Hepatocyte (in vitro differentiated cells): Measurements from ENCODE around the gene FOXN3. TPM values are rescaled to one million over a fixed set of nuclear protein-coding genes. Genes with fewer than 3 reads are reported as not detected.

Experiments used
- DNase-seq: peaks from one replicate; pipeline ENCODE4 v3.0.0-alpha.2; 2016; ENCODE audit warnings: low spot score
- H2AFZ ChIP-seq: fragments of 200-600 bp; sonication (generic); 2 replicates; pipeline ENCODE4 v1.6.0; 2016; ENCODE audit warnings: antibody characterized with exemption, mild to moderate bottlenecking
- H3K27ac ChIP-seq: fragments of 200-600 bp; sonication (generic); 2 replicates; pipeline ENCODE4 v1.5.1; 2016; ENCODE audit warnings: mild to moderate bottlenecking
- H3K27me3 ChIP-seq: fragments of 200-600 bp; sonication (generic); 2 replicates; pipeline ENCODE4 v1.6.1; 2016
- H3K36me3 ChIP-seq: fragments of 200-600 bp; sonication (generic); replicated peaks from 2 replicates; pipeline ENCODE4 v1.5.1; 2016; ENCODE audit warnings: low read depth; ENCODE audit not compliant: insufficient read depth
- H3K4me1 ChIP-seq: fragments of 200-600 bp; sonication (generic); 2 replicates; pipeline ENCODE4 v1.5.1; 2016; ENCODE audit warnings: mild to moderate bottlenecking, moderate library complexity; ENCODE audit not compliant: insufficient read depth
- H3K4me2 ChIP-seq: fragments of 200-600 bp; sonication (generic); 2 replicates; pipeline ENCODE4 v1.6.0; 2016
- H3K4me3 ChIP-seq: fragments of 200-600 bp; sonication (generic); 2 replicates; pipeline ENCODE4 v1.5.1; 2016; ENCODE audit warnings: mild to moderate bottlenecking
- H3K79me2 ChIP-seq: fragments of 200-600 bp; sonication (generic); 2 replicates; pipeline ENCODE4 v1.6.0; 2017; ENCODE audit warnings: mild to moderate bottlenecking
- H3K9me2 ChIP-seq: fragments of 200-600 bp; sonication (generic); replicated peaks from 2 replicates; pipeline ENCODE4 v1.6.0; 2017; ENCODE audit warnings: mild to moderate bottlenecking; ENCODE audit not compliant: insufficient read depth
- H3K9me3 ChIP-seq: fragments of 200-600 bp; sonication (generic); 2 replicates; pipeline ENCODE4 v1.5.1; 2016; ENCODE audit warnings: low read depth, mild to moderate bottlenecking
- H4K20me1 ChIP-seq: fragments of 200-600 bp; sonication (generic); 2 replicates; pipeline ENCODE4 v1.6.0; 2016; ENCODE audit warnings: mild to moderate bottlenecking; ENCODE audit not compliant: insufficient read depth, poor library complexity, severe bottlenecking
- CTCF ChIP-seq: fragments of 200-600 bp; sonication (generic); IDR thresholded peaks from 2 replicates; pipeline ENCODE4 v1.5.1; 2016; ENCODE audit warnings: antibody characterized with exemption, mild to moderate bottlenecking; ENCODE audit not compliant: poor library complexity
- EZH2 ChIP-seq: fragments of 200-600 bp; sonication (generic); IDR thresholded peaks from 2 replicates; pipeline ENCODE4 v1.6.1; 2016; ENCODE audit warnings: antibody characterized with exemption, mild to moderate bottlenecking, borderline replicate concordance
- EZH2phosphoT487 ChIP-seq: fragments of 200-600 bp; sonication (generic); IDR thresholded peaks from one replicate; pipeline ENCODE4 v1.6.1; 2018; ENCODE audit warnings: antibody characterized with exemption, mild to moderate bottlenecking, low read depth, moderate library complexity; ENCODE audit not compliant: unreplicated experiment, severe bottlenecking
- WGBS: methylation state at CpG from one replicate; pipeline ENCODE4 v1.1.6; 2016; ENCODE audit warnings: low lambda C conversion rate; ENCODE audit errors: missing lambda C conversion rate; 5-methylcytosine and 5-hydroxymethylcytosine counted together
- polyA plus RNA-seq: library from polyadenylated mRNA; unstranded; fragments of >200 nt; fragmentation: Nextera tagmentation; extraction: Ambion mirVana; gene quantifications from 2 replicates; pipeline ENCODE4 v1.2.1, GENCODE V29; 2016
- total RNA-seq: library from RNA; depleted of rRNA; stranded (reverse); fragments of >200 nt; gene quantifications from 2 replicates; pipeline ENCODE4 v1.2.3, GENCODE V29; 2014

Gene FOXN3
- total and polyA plus RNA-seq, 2 experiments from 2014 or later: 42.2 to 47.6 TPM

- no peaks in the 10 kb centered on the region for H3K36me3 ChIP-seq
- TF ChIP-seq CTCF (no peak), EZH2 (no peak), EZH2phosphoT487 (no peak)
- DNase-seq: peak; percentile 49
- WGBS: 52% methylated on average over 7 of the region's 7 CpGs
- H3K9me3 ChIP-seq: no peaks in the 10 kb centered on the region
- peaks cover 4% of the 10 kb centered on the region for H4K20me1 ChIP-seq
- H2AFZ ChIP-seq: no peak overlapping the region
- peaks cover 7% of the 10 kb centered on the region for H3K4me1 ChIP-seq
- peaks cover 35% of the 10 kb centered on the region for H3K79me2 ChIP-seq
- peak overlapping the region; percentile 38 for H3K27ac ChIP-seq
- H3K9me2 ChIP-seq: no peaks in the 10 kb centered on the region
- no peak overlapping the region for H3K4me3 ChIP-seq
- no peaks in the 10 kb centered on the region for H3K27me3 ChIP-seq
- no peak overlapping the region for H3K4me2 ChIP-seq
Observed at GRCh38 chr14:89249065-89249695, 167.9 kb downstream of the FOXN3 start.

GRCh38 chr14:89248411-89249064 is 168.5 kb downstream of the FOXN3 start:
- no peak overlapping the region for H2AFZ ChIP-seq
- WGBS: 61% methylated on average over 5 of the region's 5 CpGs
- TF ChIP-seq CTCF (no peak), EZH2 (no peak)
- H3K27me3 ChIP-seq: no peaks in the 10 kb centered on the region
- H3K9me2 ChIP-seq: no peaks in the 10 kb centered on the region
- no peak for DNase-seq
- peaks cover 4% of the 10 kb centered on the region for H4K20me1 ChIP-seq
- H3K36me3 ChIP-seq: no peaks in the 10 kb centered on the region
- peak overlapping the region; percentile 22 for H3K27ac ChIP-seq
- no peaks in the 10 kb centered on the region for H3K9me3 ChIP-seq
- peaks cover 31% of the 10 kb centered on the region for H3K79me2 ChIP-seq
- H3K4me2 ChIP-seq: no peak overlapping the region
- peaks cover 7% of the 10 kb centered on the region for H3K4me1 ChIP-seq
- H3K4me3 ChIP-seq: no peak overlapping the region

GRCh38 chr14:89247457-89248122 is 169.4 kb downstream of the FOXN3 start:
- Histone ChIP-seq H3K4me3 (no peak overlapping the region), H3K36me3 (no peaks in the 10 kb centered on the region), H4K20me1 (peaks cover 4% of the 10 kb centered on the region), H3K9me2 (no peaks in the 10 kb centered on the region), H2AFZ (no peak overlapping the region), H3K9me3 (no peaks in the 10 kb centered on the region), H3K79me2 (peaks cover 34% of the 10 kb centered on the region), H3K27ac (peak overlapping the region; percentile 22), H3K4me1 (peaks cover 7% of the 10 kb centered on the region), H3K27me3 (no peaks in the 10 kb centered on the region), H3K4me2 (no peak overlapping the region)
- no peak for DNase-seq
- 83% methylated on average over 3 of the region's 3 CpGs for WGBS
- TF ChIP-seq CTCF (no peak), EZH2 (no peak), EZH2phosphoT487 (no peak)
